HCT116 (cell line): Measurements from ENCODE around the gene WWTR1. TPM values are rescaled to one million over a fixed set of nuclear protein-coding genes. Genes with fewer than 3 reads are reported as not detected.

Source experiments
- ATAC-seq: fragments of 200-7000 bp; cut with Tn5 transposase; 2 replicates; pipeline ENCODE4 v1.9.1; 2020; ENCODE audit warnings: mild to moderate bottlenecking, moderate library complexity
- BruUV-seq: library from RNA; stranded (reverse); fragments of 400-500 nt; replicated peaks from 2 replicates; lab custom pipeline; 2021; lab: Mats Ljungman, UMichigan
- CTCF ChIA-PET: fragments of 300-600 bp; sonication (Branson Sonifier 250); formaldehyde crosslinking; loops from one replicate; lab custom pipeline; 2021; ENCODE audit warnings: antibody characterized with exemption; lab: Charles Lee
- POLR2A ChIA-PET: fragments of 300-600, 350-600 bp; sonication (Branson Sonifier 250); formaldehyde crosslinking; loops from one replicate; lab custom pipeline; 2021; ENCODE audit warnings: antibody characterized with exemption; lab: Charles Lee
- RAD21 ChIA-PET, 2 experiments: fragments of 300-600 bp; sonication (Branson Sonifier 250); formaldehyde crosslinking; loops; one replicate each; lab custom pipeline; 2023; ENCODE audit warnings: low total read pairs in 2 of 2; ENCODE audit not compliant: uncharacterized antibody in 2 of 2, unreplicated experiment in 2 of 2, low non-redundant PET in 1 of 2; lab: Charles Lee
- DNase-seq: peaks from one replicate; pipeline ENCODE4 v3.0.0-alpha.2; 2010; ENCODE audit warnings: low read depth, low spot score
- H2AFZ ChIP-seq: fragments of 200-600 bp; shearing (Covaris generic), sonication (generic); 2 replicates; pipeline ENCODE4 v1.6.1; 2017; ENCODE audit warnings: low read depth, mixed run types, mixed read lengths, antibody characterized with exemption, low read length; ENCODE audit not compliant: poor library complexity, severe bottlenecking
- H3K27ac ChIP-seq: 2 replicates; pipeline ENCODE4 v1.5.1; 2012; ENCODE audit warnings: low read depth, low read length
- H3K27me3 ChIP-seq: fragments of 200-600 bp; sonication (generic); 2 replicates; pipeline ENCODE4 v1.6.1; 2016; ENCODE audit warnings: mixed run types, low read length, mixed read lengths; ENCODE audit not compliant: insufficient read depth
- H3K36me3 ChIP-seq, 2 experiments: fragments of 200-500 bp in 1 of 2; fragments of 200-600 bp in 1 of 2; sonication (Bioruptor generic) in 1 of 2; sonication (generic) in 1 of 2; 2 replicates each; pipeline versions ENCODE4 v1.5.1 to v1.6.1; 2014 to 2016; ENCODE audit warnings: low read length in 2 of 2, inconsistent platforms in 1 of 2, mixed read lengths in 1 of 2, mixed run types in 1 of 2; ENCODE audit not compliant: insufficient read depth in 2 of 2, control insufficient read depth in 1 of 2
- H3K4me1 ChIP-seq, 2 experiments: fragments of 200-600 bp in 1 of 2; sonication (generic) in 1 of 2; 2 replicates each; pipeline versions ENCODE4 v1.5.1 to v1.6.1; 2012 to 2017; ENCODE audit warnings: low read length in 2 of 2, inconsistent platforms in 1 of 2, mild to moderate bottlenecking in 1 of 2, mixed read lengths in 1 of 2, mixed run types in 1 of 2, moderate library complexity in 1 of 2; ENCODE audit not compliant: insufficient read depth in 2 of 2, control insufficient read depth in 1 of 2
- H3K4me2 ChIP-seq: fragments of 200-600 bp; sonication (generic); 2 replicates; pipeline ENCODE4 v1.6.1; 2017; ENCODE audit warnings: mixed run types, low read length, mixed read lengths
- H3K4me3 ChIP-seq, 2 experiments: fragments of 200-600 bp in 1 of 2; sonication (generic) in 1 of 2; replicated peaks in 1 of 2; 2 replicates each; pipeline ENCODE4 v1.5.1; 2011 to 2016; ENCODE audit warnings: low read length in 2 of 2, control low read depth in 1 of 2, low read depth in 1 of 2, mild to moderate bottlenecking in 1 of 2, mixed read lengths in 1 of 2, mixed run types in 1 of 2
- H3K79me2 ChIP-seq: fragments of 200-600 bp; sonication (generic); 2 replicates; pipeline ENCODE4 v1.6.1; 2017; ENCODE audit warnings: mild to moderate bottlenecking, mixed run types, low read length, moderate library complexity, mixed read lengths; ENCODE audit not compliant: insufficient read depth
- H3K9ac ChIP-seq: fragments of 200-600 bp; sonication (generic); 2 replicates; pipeline ENCODE4 v1.6.1; 2016; ENCODE audit warnings: low read length, mixed read lengths
- H3K9me2 ChIP-seq: fragments of 200-600 bp; sonication (generic), shearing (Covaris generic); 2 replicates; pipeline ENCODE4 v1.6.1; 2017; ENCODE audit warnings: mixed run types, mild to moderate bottlenecking, moderate library complexity; ENCODE audit not compliant: insufficient read depth
- H3K9me3 ChIP-seq, 2 experiments: fragments of 200-500 bp in 1 of 2; fragments of 200-600 bp in 1 of 2; sonication (Bioruptor generic) in 1 of 2; sonication (generic) in 1 of 2; 2 replicates each; pipeline ENCODE4 v1.6.1; 2014 to 2017; ENCODE audit warnings: low read length in 2 of 2, mixed read lengths in 2 of 2, inconsistent platforms in 1 of 2, low read depth in 1 of 2, mild to moderate bottlenecking in 1 of 2, mixed run types in 1 of 2, moderate library complexity in 1 of 2; ENCODE audit not compliant: control insufficient read depth in 1 of 2, insufficient read depth in 1 of 2
- H4K20me1 ChIP-seq: fragments of 200-600 bp; sonication (generic), shearing (Covaris generic); 2 replicates; pipeline ENCODE4 v1.6.1; 2017; ENCODE audit warnings: mixed run types, mild to moderate bottlenecking, moderate library complexity; ENCODE audit not compliant: insufficient read depth
- EGR1 ChIP-seq: IDR thresholded peaks from 2 replicates; pipeline ENCODE4 v1.6.1; 2012; ENCODE audit warnings: low read depth
- FOSL1 ChIP-seq: IDR thresholded peaks from 2 replicates; pipeline ENCODE4 v1.6.1; 2012; ENCODE audit warnings: low read depth
- JUND ChIP-seq: IDR thresholded peaks from 2 replicates; pipeline ENCODE4 v1.6.1; 2012
- POLR2A ChIP-seq: IDR thresholded peaks from 2 replicates; pipeline ENCODE4 v1.7.0; 2011; ENCODE audit warnings: borderline replicate concordance; ENCODE audit not compliant: insufficient read depth, insufficient read length; ENCODE audit errors: extremely low read depth
- POLR2AphosphoS5 ChIP-seq: IDR thresholded peaks from 2 replicates; pipeline ENCODE4 v1.6.1; 2011; ENCODE audit warnings: mild to moderate bottlenecking, low read depth, low read length, moderate library complexity
- SP1 ChIP-seq: IDR thresholded peaks from 2 replicates; pipeline ENCODE4 v1.6.1; 2012; ENCODE audit warnings: low read depth
- intact Hi-C: fragments of 100-400 bp; cut with micrococcal nuclease; formaldehyde crosslinking; loops from 2 replicates; pipeline ENCODE4 v1.10.0; 2022
- total RNA-seq: library from RNA; stranded (reverse); gene quantifications from one replicate; pipeline ENCODE4 v1.2.1, GENCODE V29; 2021; ENCODE audit not compliant: unreplicated experiment
- TF ChIP-seq, protein P1 (sequence below): IDR thresholded peaks from 2 replicates; pipeline ENCODE4 v1.6.1; 2012
- TF ChIP-seq, protein P2 (sequence below): IDR thresholded peaks from 2 replicates; pipeline ENCODE4 v1.6.1; 2012

The WWTR1 gene
- total RNA-seq, 1 experiment from 2014 or later, result 46.9 TPM

DNA sequence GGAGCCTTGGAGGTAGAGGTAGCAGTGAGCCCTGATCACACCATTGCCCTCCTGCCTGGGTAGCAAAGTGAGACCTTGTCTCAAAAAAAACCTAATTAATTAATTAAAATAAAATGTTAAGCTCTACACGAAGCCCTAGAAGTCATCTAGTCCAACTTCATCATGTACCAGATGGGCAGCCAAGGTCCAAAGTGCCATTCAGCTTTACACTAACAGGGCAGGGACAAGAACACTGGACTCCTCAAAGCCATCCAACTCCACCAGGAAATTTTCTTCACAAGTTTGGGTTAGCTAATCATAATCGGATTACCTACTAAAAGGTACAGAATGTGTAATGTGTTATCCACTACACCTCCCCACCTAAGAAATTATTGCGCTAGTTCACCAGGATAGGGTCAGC lies 48.8 kb downstream of the WWTR1 start:
- intact Hi-C loops, result no loop called here
- Histone ChIP-seq H3K79me2 (peaks cover 47% of the 10 kb centered on the region), H3K4me2 (no peak overlapping the region), H3K9me3 (no peaks in the 10 kb centered on the region), H3K4me1 (peaks cover 43 to 44% of the 10 kb centered on the region in 2 experiments), H3K9me2 (no peaks in the 10 kb centered on the region), H3K27ac (no peak overlapping the region), H4K20me1 (no peaks in the 10 kb centered on the region), H3K9ac (no peak overlapping the region), H3K4me3 (no peak overlapping the region), H3K36me3 (no peaks in the 10 kb centered on the region), H3K27me3 (no peaks in the 10 kb centered on the region), H2AFZ (no peak overlapping the region)
- RAD21 ChIA-PET, result interaction anchor here in 1 of 2 experiments (0.6 kb wide), 1 partner anchor 12 kb away, joined by 4 read pairs; no protein-coding TSS in a partner anchor
- no peak for ATAC-seq
- POLR2A ChIA-PET, result no interaction called here
- BruUV-seq, result no TSS peak
- CTCF ChIA-PET, result no interaction called here
- no peak for DNase-seq
- TF ChIP-seq EGR1 (no peak), POLR2AphosphoS5 (no peak), POLR2A (no peak), JUND (no peak)
- TF ChIP-seq, protein P1, sequence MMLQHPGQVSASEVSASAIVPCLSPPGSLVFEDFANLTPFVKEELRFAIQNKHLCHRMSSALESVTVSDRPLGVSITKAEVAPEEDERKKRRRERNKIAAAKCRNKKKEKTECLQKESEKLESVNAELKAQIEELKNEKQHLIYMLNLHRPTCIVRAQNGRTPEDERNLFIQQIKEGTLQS, result no peak
- TF ChIP-seq, protein P2, sequence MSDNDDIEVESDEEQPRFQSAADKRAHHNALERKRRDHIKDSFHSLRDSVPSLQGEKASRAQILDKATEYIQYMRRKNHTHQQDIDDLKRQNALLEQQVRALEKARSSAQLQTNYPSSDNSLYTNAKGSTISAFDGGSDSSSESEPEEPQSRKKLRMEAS, result no peak

DNA sequence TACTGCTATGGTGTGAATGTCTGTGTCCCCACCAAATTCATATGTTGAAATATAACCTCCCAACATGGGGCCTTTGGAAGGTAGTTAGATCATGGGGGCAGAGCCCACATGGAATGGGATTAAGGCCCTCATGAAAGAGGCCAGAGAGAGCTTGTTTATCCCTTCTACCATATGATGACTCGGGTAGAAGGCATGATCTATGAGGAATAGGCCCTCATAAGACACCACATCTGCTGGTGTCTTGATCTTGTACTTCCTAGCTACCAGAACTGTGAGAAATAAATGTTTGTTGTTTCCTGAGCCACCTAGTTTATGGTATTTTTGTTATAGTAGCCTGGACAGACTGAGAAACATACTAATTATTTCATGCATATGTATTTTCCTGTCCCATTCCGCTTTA lies 51.9 kb downstream of the WWTR1 start:
- ChIA-PET CTCF (interaction anchor here (1.8 kb wide), 1 partner anchor 37 kb away, joined by 7 read pairs; no protein-coding TSS in a partner anchor), RAD21 (no interaction called here), POLR2A (no interaction called here)
- H3K9me3 ChIP-seq, result no peaks in the 10 kb centered on the region
- H3K79me2 ChIP-seq, result peaks cover 52% of the 10 kb centered on the region
- TF ChIP-seq SP1, result 0 out of 2 replicates have a peak, but pooled peaks have one; percentile 17
- TF ChIP-seq, protein P1, result no peak
- 0 out of 2 replicates have a peak, but pooled peaks have one; percentile 6 for TF ChIP-seq FOSL1
- no TSS peak for BruUV-seq
- no peaks in the 10 kb centered on the region for H3K9me2 ChIP-seq
- H3K4me2 ChIP-seq, result peak overlapping the region; percentile 26
- H2AFZ ChIP-seq, result no peak overlapping the region
- H3K36me3 ChIP-seq, result no peaks in the 10 kb centered on the region
- no peaks in the 10 kb centered on the region for H4K20me1 ChIP-seq
- no peaks in the 10 kb centered on the region for H3K27me3 ChIP-seq
- H3K27ac ChIP-seq, result no peak overlapping the region
- no peak overlapping the region for H3K9ac ChIP-seq
- DNase-seq (no peak), ATAC-seq (peak; percentile 67)
- no peak overlapping the region for H3K4me3 ChIP-seq
- H3K4me1 ChIP-seq, result peaks cover 58 to 60% of the 10 kb centered on the region in 2 experiments
- intact Hi-C loops, result no loop called here
